ENCODE data around the gene KRT37.

Gene KRT37

DNA sequence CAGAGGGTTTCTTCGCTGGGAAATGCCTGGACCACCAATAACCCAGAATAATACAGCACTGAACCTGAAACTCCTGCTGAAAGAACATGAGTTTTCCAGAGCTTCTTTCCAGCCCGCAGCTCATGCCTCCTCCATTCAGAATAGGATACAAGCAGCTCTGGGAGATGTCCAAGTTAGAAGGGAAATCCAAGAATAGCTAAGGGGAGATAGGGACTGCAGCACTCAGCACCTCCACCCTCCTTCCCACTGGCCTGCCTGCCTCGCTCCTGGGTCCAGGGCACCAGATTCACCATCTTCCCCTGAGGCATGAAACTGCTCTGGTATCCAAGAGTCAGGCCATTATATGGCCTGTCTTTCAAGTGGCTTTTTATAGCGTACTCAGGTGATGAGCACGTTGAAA is 31.1 kb downstream of the KRT37 start:
- DNase-seq (ENCODE audit: low read depth): no peak
- H3K4me3 ChIP-seq (ENCODE audit: low read depth, low read length): no peak overlapping the region
- TF ChIP-seq, protein P1, sequence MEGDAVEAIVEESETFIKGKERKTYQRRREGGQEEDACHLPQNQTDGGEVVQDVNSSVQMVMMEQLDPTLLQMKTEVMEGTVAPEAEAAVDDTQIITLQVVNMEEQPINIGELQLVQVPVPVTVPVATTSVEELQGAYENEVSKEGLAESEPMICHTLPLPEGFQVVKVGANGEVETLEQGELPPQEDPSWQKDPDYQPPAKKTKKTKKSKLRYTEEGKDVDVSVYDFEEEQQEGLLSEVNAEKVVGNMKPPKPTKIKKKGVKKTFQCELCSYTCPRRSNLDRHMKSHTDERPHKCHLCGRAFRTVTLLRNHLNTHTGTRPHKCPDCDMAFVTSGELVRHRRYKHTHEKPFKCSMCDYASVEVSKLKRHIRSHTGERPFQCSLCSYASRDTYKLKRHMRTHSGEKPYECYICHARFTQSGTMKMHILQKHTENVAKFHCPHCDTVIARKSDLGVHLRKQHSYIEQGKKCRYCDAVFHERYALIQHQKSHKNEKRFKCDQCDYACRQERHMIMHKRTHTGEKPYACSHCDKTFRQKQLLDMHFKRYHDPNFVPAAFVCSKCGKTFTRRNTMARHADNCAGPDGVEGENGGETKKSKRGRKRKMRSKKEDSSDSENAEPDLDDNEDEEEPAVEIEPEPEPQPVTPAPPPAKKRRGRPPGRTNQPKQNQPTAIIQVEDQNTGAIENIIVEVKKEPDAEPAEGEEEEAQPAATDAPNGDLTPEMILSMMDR (IDR thresholded peaks at IDR 0.05; ENCODE audit: low read depth, low read length): no peak
- TF ChIP-seq, protein P2, sequence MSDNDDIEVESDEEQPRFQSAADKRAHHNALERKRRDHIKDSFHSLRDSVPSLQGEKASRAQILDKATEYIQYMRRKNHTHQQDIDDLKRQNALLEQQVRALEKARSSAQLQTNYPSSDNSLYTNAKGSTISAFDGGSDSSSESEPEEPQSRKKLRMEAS (IDR thresholded peaks at IDR 0.05; ENCODE audit: low read depth, low read length): no peak
- TF ChIP-seq MYC (IDR thresholded peaks at IDR 0.05; ENCODE audit: low read depth, low read length) (no peak), POLR2A (IDR thresholded peaks at IDR 0.05; ENCODE audit: extremely low read depth, insufficient read length) (no peak)

DNA sequence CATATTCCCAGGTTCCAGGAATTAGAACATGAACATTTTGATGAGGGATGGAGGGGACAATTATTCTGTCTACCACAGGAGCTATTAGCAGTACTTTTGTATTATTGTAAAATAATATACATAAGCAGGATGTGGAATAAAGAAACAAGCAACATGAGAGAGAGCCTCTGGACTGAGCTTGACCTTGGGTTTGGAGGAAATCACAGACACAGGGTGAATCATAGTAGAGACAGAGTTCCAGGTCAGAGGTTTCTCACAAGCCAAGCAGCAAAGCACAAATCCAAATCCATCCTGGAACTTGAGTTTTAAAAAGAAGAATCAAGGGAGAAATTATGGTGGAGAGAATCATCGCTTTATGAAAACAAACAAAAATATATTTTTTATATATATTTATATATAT is 32.1 kb downstream of the KRT37 start:
- DNase-seq (ENCODE audit: low read depth): no peak
- H3K4me3 ChIP-seq (ENCODE audit: low read depth, low read length): no peak overlapping the region
- TF ChIP-seq POLR2A (IDR thresholded peaks at IDR 0.05; ENCODE audit: extremely low read depth, insufficient read length) (no peak), MYC (IDR thresholded peaks at IDR 0.05; ENCODE audit: low read depth, low read length) (no peak)
- TF ChIP-seq, protein P1 (IDR thresholded peaks at IDR 0.05; ENCODE audit: low read depth, low read length): no peak
- TF ChIP-seq, protein P2 (IDR thresholded peaks at IDR 0.05; ENCODE audit: low read depth, low read length): no peak

DNA sequence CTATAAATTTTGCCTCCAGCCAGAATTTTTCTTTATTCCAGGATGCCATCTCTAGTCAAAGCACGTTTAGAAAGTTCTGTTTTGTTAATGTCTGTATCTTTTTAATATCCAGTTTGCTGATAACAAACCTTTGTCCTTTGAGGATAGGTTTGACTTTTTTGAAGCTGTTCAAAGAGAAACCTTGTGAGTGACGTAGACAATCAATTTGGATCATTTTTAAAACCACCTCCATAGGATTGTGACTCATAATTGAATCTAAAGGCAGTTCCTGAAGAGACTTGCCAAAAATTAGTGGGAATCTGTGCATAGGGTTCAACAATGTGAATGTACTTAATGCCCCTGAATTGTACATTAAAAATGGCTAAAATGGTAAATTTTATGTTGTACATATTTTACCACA is 32.9 kb downstream of the KRT37 start:
- DNase-seq (ENCODE audit: low read depth): no peak
- no peak overlapping the region for H3K4me3 ChIP-seq (ENCODE audit: low read depth, low read length)
- no peak for TF ChIP-seq MYC (IDR thresholded peaks at IDR 0.05; ENCODE audit: low read depth, low read length)
- TF ChIP-seq, protein P2 (IDR thresholded peaks at IDR 0.05; ENCODE audit: low read depth, low read length): no peak
- TF ChIP-seq, protein P1 (IDR thresholded peaks at IDR 0.05; ENCODE audit: low read depth, low read length): no peak
- no peak for TF ChIP-seq POLR2A (IDR thresholded peaks at IDR 0.05; ENCODE audit: extremely low read depth, insufficient read length)

DNA sequence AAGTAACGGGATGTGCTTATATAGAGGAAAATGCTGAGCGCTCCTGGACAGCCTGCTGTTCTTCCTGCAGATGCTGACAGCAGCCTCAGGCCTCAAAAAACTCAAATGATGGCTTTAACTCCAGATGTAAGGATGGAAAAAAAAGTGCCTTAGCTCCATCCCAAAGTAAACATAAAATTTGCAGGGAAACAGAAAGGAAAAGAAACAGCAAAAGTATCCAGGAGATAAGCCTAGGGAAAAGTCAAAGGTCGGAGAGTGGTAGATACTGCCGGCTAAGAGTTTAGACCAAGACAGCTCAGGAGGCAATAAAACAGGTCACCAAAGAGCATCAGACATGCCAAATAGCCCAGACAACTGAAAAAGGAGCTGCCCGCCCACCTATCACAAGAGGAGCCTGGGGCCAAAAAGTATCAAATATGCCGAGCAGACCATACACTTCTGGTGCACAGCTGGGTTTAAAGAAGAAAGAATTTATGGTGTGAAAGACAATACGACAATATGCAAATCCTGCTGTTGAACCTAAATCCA is 33.9 kb downstream of the KRT37 start:
- DNase-seq (ENCODE audit: low read depth): no peak
- H3K4me3 ChIP-seq (ENCODE audit: low read depth, low read length): no peak overlapping the region
- no peak for TF ChIP-seq MYC (IDR thresholded peaks at IDR 0.05; ENCODE audit: low read depth, low read length)
- TF ChIP-seq, protein P1 (IDR thresholded peaks at IDR 0.05; ENCODE audit: low read depth, low read length): no peak

DNA sequence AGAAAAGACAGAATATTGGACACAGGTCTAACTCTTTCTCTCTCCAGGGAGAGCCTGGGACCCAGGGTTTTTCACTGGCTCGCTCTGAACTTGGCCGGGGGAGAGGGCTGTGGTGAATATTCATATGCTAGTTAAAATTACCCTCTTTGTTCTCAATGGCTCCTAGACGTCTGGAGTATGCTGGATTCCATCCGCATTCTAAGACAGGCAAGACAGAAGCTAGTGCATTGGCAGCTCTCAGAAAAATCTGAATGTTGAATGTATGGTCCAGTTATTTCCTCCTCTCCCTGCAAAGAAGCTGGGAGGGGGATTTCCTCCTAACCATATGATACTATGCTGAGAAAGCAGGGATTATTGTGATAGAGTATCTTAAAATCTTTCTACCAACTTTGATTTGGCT is 36.7 kb downstream of the KRT37 start:
- TF ChIP-seq, protein P2 (IDR thresholded peaks at IDR 0.05; ENCODE audit: low read depth, low read length): no peak
- no peak for TF ChIP-seq POLR2A (IDR thresholded peaks at IDR 0.05; ENCODE audit: extremely low read depth, insufficient read length)
- TF ChIP-seq, protein P1 (IDR thresholded peaks at IDR 0.05; ENCODE audit: low read depth, low read length): no peak
- no peak for TF ChIP-seq MYC (IDR thresholded peaks at IDR 0.05; ENCODE audit: low read depth, low read length)
- DNase-seq (ENCODE audit: low read depth): no peak
- no peak overlapping the region for H3K4me3 ChIP-seq (ENCODE audit: low read depth, low read length)

DNA sequence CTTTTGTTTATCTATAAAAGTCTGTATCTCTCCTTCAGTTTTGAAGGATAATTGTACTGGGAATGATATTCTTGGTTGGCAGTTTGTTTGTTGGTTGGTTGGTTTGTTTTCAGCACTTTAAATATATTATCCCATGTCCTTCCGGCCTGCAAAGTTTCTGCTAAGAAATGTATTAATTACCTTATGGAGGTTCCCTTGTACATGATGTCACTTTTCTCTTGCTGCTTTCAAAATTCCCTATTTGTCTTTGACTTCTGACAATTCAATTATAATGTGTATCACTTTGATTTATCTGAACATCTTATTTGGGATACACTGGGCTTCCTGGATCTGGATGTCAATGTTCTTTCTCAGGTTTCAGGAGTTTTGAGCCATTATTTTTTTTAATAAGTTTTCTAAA is 38.2 kb downstream of the KRT37 start:
- no peak overlapping the region for H3K4me3 ChIP-seq (ENCODE audit: low read depth, low read length)
- DNase-seq (ENCODE audit: low read depth): no peak
- TF ChIP-seq, protein P1 (IDR thresholded peaks at IDR 0.05; ENCODE audit: low read depth, low read length): no peak
- TF ChIP-seq, protein P2 (IDR thresholded peaks at IDR 0.05; ENCODE audit: low read depth, low read length): no peak
